H1 (cell line): ENCODE measurements around the gene SGK1. TPM values are rescaled to one million over a fixed set of nuclear protein-coding genes. Genes with fewer than 3 reads are reported as not detected.

Experiments used
- CHD1 ChIP-seq: IDR thresholded peaks from 2 replicates; pipeline ENCODE4 v1.6.1; 2012; ENCODE audit warnings: low read depth, low read length, improper control_type of control experiment
- EP300 ChIP-seq, 2 experiments: IDR thresholded peaks; 1 replicate in 1 of 2; 2 replicates in 1 of 2; pipeline ENCODE4 v1.6.1; 2011 to 2012; ENCODE audit warnings: low read depth in 2 of 2, low read length in 2 of 2, mild to moderate bottlenecking in 2 of 2, borderline replicate concordance in 1 of 2, inconsistent platforms in 1 of 2, moderate library complexity in 1 of 2
- EZH2 ChIP-seq: fragments of 200-600 bp; sonication (generic); IDR thresholded peaks from 2 replicates; pipeline ENCODE4 v1.7.1; 2012; ENCODE audit warnings: low read depth, mild to moderate bottlenecking, moderate library complexity, low read length, inconsistent platforms; ENCODE audit not compliant: severe bottlenecking
- GTF2F1 ChIP-seq: IDR thresholded peaks from 2 replicates; pipeline ENCODE4 v1.6.1; 2012; ENCODE audit warnings: low read depth, low read length, improper control_type of control experiment, borderline replicate concordance
- HDAC2 ChIP-seq, 2 experiments: fragments of 300-600 bp in 1 of 2; sonication (generic) in 1 of 2; IDR thresholded peaks; 2 replicates each; pipeline ENCODE4 v1.6.1; 2011 to 2012; ENCODE audit warnings: low read depth in 2 of 2, low read length in 2 of 2, mild to moderate bottlenecking in 2 of 2, moderate library complexity in 2 of 2, borderline replicate concordance in 1 of 2, inconsistent platforms in 1 of 2
- HDAC6 ChIP-seq: IDR thresholded peaks from one replicate; pipeline ENCODE4 v1.7.1; 2012; ENCODE audit warnings: low read depth, mild to moderate bottlenecking, inconsistent platforms, low read length, moderate library complexity
- KDM4A ChIP-seq: IDR thresholded peaks from one replicate; pipeline ENCODE4 v1.7.1; 2012; ENCODE audit warnings: low read depth, mild to moderate bottlenecking, moderate library complexity, low read length, inconsistent platforms; ENCODE audit not compliant: severe bottlenecking
- PHF8 ChIP-seq: fragments of 200-600 bp; sonication (generic); conservative IDR thresholded peaks from 2 replicates; pipeline ENCODE4 v1.7.1; 2012; ENCODE audit warnings: low read depth, mild to moderate bottlenecking, inconsistent platforms, low read length, moderate library complexity
- POLR2A ChIP-seq, 2 experiments: IDR thresholded peaks; 1 replicate in 1 of 2; 2 replicates in 1 of 2; pipeline ENCODE4 v1.6.1; 2011; ENCODE audit warnings: low read depth in 2 of 2, low read length in 2 of 2, mild to moderate bottlenecking in 2 of 2; ENCODE audit errors: control extremely low read depth in 1 of 2
- POU5F1 ChIP-seq: IDR thresholded peaks from 2 replicates; pipeline ENCODE4 v1.6.1; 2011; ENCODE audit warnings: low read depth, mild to moderate bottlenecking, low read length, moderate library complexity
- RAD21 ChIP-seq, 2 experiments: IDR thresholded peaks in 1 of 2; conservative IDR thresholded peaks in 1 of 2; 2 replicates each; pipeline ENCODE4 v1.6.1; 2011; ENCODE audit warnings: low read depth in 2 of 2, low read length in 2 of 2, improper control_type of control experiment in 1 of 2, inconsistent platforms in 1 of 2, mild to moderate bottlenecking in 1 of 2, moderate library complexity in 1 of 2
- RBBP5 ChIP-seq: IDR thresholded peaks from 2 replicates; pipeline ENCODE4 v1.7.1; 2012; ENCODE audit warnings: low read depth, mild to moderate bottlenecking, inconsistent platforms, low read length, moderate library complexity, borderline replicate concordance
- RNF2 ChIP-seq: fragments of 200-900, 300-1000 bp; sonication (generic); IDR thresholded peaks from 2 replicates; pipeline ENCODE4 v1.7.1; 2016; ENCODE audit warnings: borderline replicate concordance, low read depth, mild to moderate bottlenecking, antibody characterized with exemption, low read length; ENCODE audit not compliant: poor library complexity, severe bottlenecking; ENCODE audit errors: missing control alignments
- TAF1 ChIP-seq: IDR thresholded peaks from 2 replicates; pipeline ENCODE4 v1.6.1; 2011; ENCODE audit warnings: mild to moderate bottlenecking, low read depth, low read length
- TCF12 ChIP-seq: IDR thresholded peaks from 2 replicates; pipeline ENCODE4 v1.6.1; 2011; ENCODE audit warnings: low read depth, mild to moderate bottlenecking, low read length
- ZNF274 ChIP-seq: IDR thresholded peaks from 2 replicates; pipeline ENCODE4 v1.7.0; 2012; ENCODE audit warnings: low read length, borderline replicate concordance; ENCODE audit errors: extremely low read depth
- polyA plus RNA-seq, 7 experiments: library from polyadenylated mRNA; depleted of rRNA in 3 of 7; stranded (reverse) in 5 of 7; unstranded in 2 of 7; fragments of >200 nt in 5 of 7; fragments of 200-250 nt in 2 of 7; gene quantifications; 1 replicate in 5 of 7; 2 replicates in 1 of 7; 4 replicates in 1 of 7; pipeline versions ENCODE4 v1.2.1 to v1.2.3, GENCODE V29; 2011 to 2013; ENCODE audit warnings: missing spikeins in 2 of 7, mixed read lengths in 2 of 7
- total RNA-seq: library from RNA; stranded (reverse); fragmentation: NEBNext Ultra II Directional; extraction: Animal tissue kit (Norgen Biotek cat#: 25700); gene quantifications from 2 replicates; pipeline ENCODE4 v1.2.1, GENCODE V29; 2021
- TF ChIP-seq, protein P1 (sequence below), 3 experiments: IDR thresholded peaks; 1 replicate in 2 of 3; 2 replicates in 1 of 3; pipeline versions ENCODE4 v1.5.1 to v1.6.1; 2011; ENCODE audit warnings: low read length in 3 of 3, mild to moderate bottlenecking in 3 of 3, inconsistent platforms in 2 of 3, low read depth in 1 of 3, moderate library complexity in 1 of 3; ENCODE audit not compliant: insufficient read depth in 1 of 3; ENCODE audit errors: control extremely low read depth in 1 of 3
- TF ChIP-seq, protein P2 (sequence below): IDR thresholded peaks from 2 replicates; pipeline ENCODE4 v1.6.1; 2012; ENCODE audit warnings: inconsistent platforms
- TF ChIP-seq, protein P3 (sequence below): IDR thresholded peaks from 2 replicates; pipeline ENCODE4 v1.6.1; 2012; ENCODE audit warnings: inconsistent platforms

The SGK1 gene
- total and polyA plus RNA-seq, 2 of the 8 experiments (the other 6 are each of a cell fraction or from before 2014, with no cell fraction given), result 14.5 to 18.4 TPM

DNA sequence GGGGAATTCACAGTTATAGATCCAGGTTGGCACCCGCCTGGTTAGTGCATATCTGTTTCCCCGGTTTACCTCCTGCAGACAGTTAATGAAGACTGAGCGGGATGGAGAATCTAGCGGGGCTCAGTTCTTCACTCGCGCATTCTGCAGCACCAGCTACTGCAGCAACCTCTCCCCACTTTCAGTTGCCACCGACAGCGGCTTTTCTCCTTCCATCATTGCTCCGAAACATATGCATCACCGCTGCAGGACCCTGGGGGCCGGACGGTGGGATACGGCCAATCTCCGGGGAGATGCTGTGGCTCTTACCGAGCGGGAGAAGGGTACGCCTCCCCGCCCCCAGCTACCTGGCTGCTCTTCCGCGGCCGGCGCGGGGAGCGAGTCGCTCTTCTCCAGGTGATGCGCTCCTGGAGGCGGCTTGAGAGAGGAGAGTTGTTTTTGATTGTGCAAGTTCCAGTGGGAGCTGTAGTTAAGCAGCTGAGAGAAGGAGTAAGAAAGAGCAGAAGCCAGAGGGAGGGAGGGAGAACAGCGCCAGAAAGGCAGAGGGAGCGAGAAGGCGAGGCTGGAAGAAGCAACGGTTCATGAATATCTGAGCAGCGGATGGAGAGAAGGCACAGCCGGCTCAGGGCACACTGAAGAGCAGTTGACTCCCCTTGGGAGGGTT is at the start of gene SGK1 (continued):
- TF ChIP-seq, protein P1, sequence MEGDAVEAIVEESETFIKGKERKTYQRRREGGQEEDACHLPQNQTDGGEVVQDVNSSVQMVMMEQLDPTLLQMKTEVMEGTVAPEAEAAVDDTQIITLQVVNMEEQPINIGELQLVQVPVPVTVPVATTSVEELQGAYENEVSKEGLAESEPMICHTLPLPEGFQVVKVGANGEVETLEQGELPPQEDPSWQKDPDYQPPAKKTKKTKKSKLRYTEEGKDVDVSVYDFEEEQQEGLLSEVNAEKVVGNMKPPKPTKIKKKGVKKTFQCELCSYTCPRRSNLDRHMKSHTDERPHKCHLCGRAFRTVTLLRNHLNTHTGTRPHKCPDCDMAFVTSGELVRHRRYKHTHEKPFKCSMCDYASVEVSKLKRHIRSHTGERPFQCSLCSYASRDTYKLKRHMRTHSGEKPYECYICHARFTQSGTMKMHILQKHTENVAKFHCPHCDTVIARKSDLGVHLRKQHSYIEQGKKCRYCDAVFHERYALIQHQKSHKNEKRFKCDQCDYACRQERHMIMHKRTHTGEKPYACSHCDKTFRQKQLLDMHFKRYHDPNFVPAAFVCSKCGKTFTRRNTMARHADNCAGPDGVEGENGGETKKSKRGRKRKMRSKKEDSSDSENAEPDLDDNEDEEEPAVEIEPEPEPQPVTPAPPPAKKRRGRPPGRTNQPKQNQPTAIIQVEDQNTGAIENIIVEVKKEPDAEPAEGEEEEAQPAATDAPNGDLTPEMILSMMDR (IDR thresholded peaks at IDR 0.05; ENCODE audit: control extremely low read depth in 1 of 3, insufficient read depth in 1 of 3, low read depth in 1 of 3, low read length in 3 of 3), result peak in 2 of 3 experiments; percentile 12 to 24; a peak in 3 of 4 replicates
- TF ChIP-seq HDAC2 (IDR thresholded peaks at IDR 0.05; ENCODE audit: borderline replicate concordance in 1 of 2, low read depth in 2 of 2, low read length in 2 of 2), result 0 out of 4 replicates have a peak, but pooled peaks of 1 of the 2 experiments have one; percentile 50
- TF ChIP-seq TCF12, result no peak
- TF ChIP-seq EZH2, result peak; percentile 41
- TF ChIP-seq, protein P2, sequence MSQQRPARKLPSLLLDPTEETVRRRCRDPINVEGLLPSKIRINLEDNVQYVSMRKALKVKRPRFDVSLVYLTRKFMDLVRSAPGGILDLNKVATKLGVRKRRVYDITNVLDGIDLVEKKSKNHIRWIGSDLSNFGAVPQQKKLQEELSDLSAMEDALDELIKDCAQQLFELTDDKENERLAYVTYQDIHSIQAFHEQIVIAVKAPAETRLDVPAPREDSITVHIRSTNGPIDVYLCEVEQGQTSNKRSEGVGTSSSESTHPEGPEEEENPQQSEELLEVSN, result no peak
- TF ChIP-seq HDAC6, result no peak
- TF ChIP-seq GTF2F1, result no peak
- TF ChIP-seq, protein P3, sequence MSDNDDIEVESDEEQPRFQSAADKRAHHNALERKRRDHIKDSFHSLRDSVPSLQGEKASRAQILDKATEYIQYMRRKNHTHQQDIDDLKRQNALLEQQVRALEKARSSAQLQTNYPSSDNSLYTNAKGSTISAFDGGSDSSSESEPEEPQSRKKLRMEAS, result no peak
- TF ChIP-seq PHF8, result no peak
- TF ChIP-seq CHD1, result no peak
- no peak for TF ChIP-seq TAF1
- no peak for TF ChIP-seq POU5F1
- no peak for TF ChIP-seq POLR2A (IDR thresholded peaks at IDR 0.05; ENCODE audit: control extremely low read depth in 1 of 2, low read depth in 2 of 2, low read length in 2 of 2)
- TF ChIP-seq EP300 (IDR thresholded peaks at IDR 0.05; ENCODE audit: borderline replicate concordance in 1 of 2, low read depth in 2 of 2, low read length in 2 of 2), result peak; percentile 44 to 59; a peak in 1 of 3 replicates
- TF ChIP-seq RAD21 (IDR thresholded peaks at IDR 0.05 in 1 of 2, conservative IDR thresholded peaks at IDR 0.05 in 1 of 2; ENCODE audit: low read depth in 2 of 2, low read length in 2 of 2), result peak; percentile 22 to 27; a peak in 3 of 4 replicates
- no peak for TF ChIP-seq ZNF274
- TF ChIP-seq KDM4A, result no peak
- no peak for TF ChIP-seq RNF2
- TF ChIP-seq RBBP5, result no peak
